Measurements from ENCODE around the gene DENND1A.

The DENND1A gene

DNA sequence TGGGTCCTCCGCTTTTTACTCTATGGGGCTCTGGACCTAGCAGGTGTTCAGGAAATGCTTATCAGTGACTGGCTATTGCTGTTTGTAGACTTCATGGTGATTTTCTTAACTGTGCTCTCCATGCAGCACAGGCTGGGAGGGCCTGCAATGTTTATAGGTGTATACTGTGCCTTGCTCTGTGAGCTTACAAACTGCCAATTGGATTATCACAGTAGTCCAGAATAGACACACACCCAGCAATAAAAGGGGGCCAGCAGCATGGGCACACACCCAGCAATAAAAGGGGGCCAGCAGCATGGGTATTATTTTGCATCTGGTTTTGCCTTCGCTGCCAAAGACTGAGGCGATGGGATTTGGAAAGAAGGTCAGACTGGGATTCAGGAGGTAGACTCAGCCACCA, 473.9 kb downstream of the DENND1A start:
- DNase-seq (ENCODE audit: extremely low read depth, low read depth), result no peak
- TF ChIP-seq, protein P1, sequence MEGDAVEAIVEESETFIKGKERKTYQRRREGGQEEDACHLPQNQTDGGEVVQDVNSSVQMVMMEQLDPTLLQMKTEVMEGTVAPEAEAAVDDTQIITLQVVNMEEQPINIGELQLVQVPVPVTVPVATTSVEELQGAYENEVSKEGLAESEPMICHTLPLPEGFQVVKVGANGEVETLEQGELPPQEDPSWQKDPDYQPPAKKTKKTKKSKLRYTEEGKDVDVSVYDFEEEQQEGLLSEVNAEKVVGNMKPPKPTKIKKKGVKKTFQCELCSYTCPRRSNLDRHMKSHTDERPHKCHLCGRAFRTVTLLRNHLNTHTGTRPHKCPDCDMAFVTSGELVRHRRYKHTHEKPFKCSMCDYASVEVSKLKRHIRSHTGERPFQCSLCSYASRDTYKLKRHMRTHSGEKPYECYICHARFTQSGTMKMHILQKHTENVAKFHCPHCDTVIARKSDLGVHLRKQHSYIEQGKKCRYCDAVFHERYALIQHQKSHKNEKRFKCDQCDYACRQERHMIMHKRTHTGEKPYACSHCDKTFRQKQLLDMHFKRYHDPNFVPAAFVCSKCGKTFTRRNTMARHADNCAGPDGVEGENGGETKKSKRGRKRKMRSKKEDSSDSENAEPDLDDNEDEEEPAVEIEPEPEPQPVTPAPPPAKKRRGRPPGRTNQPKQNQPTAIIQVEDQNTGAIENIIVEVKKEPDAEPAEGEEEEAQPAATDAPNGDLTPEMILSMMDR (IDR thresholded peaks at IDR 0.05; ENCODE audit: low read depth, low read length), result no peak

DNA sequence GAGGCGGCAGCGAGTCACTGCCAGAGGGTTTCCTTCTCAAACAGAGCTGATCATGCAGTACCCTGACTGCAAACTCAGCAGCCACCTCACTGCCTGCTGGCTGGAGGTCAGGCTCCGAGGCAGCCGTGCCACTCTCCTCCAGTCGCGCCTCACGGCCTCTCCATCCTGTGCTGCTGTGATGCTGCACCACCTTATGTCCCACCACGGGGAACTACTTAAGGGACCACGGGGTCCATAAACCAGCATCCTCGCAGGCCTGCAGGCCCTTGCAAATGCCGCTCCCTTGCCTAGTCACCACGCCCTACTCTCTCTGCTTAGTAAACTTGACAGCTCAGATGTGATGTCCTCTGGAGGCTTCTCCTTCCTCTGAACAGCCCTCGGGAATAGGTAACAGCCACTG, 474.7 kb downstream of the DENND1A start:
- TF ChIP-seq, protein P1 (IDR thresholded peaks at IDR 0.05; ENCODE audit: low read depth, low read length), result no peak
- DNase-seq (ENCODE audit: extremely low read depth, low read depth), result no peak

DNA sequence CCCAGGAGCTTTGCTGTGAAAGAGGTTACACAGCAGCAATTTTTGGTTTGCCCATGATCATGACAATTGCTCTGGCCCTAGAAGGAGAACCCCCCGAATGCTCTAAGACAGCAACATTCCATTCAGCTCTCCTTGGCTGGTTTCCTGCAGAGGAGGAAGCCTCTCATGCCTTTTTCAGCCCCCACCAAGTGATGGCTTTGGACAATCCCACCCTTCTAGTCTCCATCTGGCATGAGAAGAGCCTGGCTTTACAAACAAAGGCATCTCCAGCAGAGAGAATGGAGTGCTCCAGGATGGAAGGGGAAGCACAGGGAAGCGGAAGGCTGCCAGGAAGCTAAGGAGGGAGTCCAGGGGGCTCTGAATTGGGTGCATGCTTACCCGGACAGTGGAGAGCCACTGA, 475.6 kb downstream of the DENND1A start:
- no peak for DNase-seq (ENCODE audit: extremely low read depth, low read depth)
- TF ChIP-seq, protein P1 (IDR thresholded peaks at IDR 0.05; ENCODE audit: low read depth, low read length), result no peak

DNA sequence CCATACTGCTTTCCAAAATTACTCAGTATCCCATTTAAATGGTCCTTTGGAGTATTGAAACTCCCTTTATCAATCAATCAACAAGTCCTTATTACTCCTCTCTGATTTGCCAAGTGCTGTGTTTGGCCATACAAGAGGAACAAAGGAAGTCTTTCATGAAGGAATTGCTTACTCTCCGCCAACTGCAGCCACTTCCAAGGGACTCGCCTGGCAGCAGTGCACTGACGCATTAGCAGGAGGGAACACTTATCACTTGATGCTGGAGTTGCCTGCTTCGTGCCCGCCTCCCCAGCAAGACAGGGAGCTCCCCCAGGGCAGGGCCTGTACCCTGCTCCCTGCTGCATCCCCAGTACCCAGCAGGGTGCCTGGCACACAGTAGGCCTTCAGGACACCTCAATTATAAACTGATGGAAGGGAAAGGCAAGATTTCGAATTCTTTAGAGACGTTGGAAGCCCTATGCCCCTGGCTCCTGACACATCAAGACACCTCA, 476.1 kb downstream of the DENND1A start:
- TF ChIP-seq, protein P1 (IDR thresholded peaks at IDR 0.05; ENCODE audit: low read depth, low read length), result no peak
- no peak for DNase-seq (ENCODE audit: extremely low read depth, low read depth)

DNA sequence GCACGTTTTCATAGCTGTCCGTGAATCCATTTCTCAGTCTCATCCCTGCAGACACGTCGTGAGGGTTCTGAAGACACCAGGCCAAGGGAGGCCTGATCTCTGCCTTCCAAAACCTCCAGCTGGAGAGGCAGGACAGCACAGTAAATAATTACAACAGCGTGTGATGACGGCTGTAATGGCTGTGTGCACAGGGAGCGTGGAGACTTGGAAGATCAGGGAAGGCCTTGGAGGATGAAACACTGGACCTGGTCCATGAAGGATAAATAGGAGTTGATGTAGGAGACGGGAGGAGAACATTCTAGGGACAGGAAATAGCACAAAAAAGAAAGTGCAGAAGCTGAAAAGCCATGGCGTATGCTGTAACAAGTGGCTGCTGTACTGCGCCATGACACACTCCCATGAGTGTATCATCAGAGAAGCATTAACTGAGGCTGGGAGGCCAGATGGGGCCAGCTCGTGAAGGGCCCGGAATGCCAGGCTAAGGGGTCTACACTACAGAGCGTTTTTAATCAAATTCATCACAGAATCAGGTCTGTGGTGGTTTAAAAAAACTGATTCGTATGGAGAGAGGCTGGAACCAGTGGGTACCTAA, 476.8 kb downstream of the DENND1A start:
- TF ChIP-seq, protein P1 (IDR thresholded peaks at IDR 0.05; ENCODE audit: low read depth, low read length), result no peak
- DNase-seq (ENCODE audit: extremely low read depth, low read depth), result no peak

DNA sequence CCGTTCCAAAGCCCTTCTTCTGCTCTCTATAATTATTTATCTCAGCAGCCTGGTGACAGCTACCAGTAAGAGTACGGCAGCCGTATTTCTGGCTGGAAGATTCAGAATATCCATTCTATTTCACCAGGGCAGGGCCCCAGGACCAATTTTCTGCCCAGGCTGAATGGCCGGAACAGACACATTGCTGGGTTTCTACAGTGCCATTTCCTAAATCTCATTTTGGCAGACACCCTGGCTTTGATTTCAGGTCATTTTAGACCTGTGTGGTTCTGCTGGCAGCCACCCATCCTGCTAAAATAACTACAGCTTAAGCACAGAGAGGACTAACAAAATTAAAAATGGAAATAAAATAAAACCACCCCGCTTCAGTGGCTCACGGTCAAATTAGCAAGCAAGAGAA, 478.9 kb downstream of the DENND1A start:
- no peak for DNase-seq (ENCODE audit: extremely low read depth, low read depth)
- TF ChIP-seq, protein P1 (IDR thresholded peaks at IDR 0.05; ENCODE audit: low read depth, low read length), result no peak

DNA sequence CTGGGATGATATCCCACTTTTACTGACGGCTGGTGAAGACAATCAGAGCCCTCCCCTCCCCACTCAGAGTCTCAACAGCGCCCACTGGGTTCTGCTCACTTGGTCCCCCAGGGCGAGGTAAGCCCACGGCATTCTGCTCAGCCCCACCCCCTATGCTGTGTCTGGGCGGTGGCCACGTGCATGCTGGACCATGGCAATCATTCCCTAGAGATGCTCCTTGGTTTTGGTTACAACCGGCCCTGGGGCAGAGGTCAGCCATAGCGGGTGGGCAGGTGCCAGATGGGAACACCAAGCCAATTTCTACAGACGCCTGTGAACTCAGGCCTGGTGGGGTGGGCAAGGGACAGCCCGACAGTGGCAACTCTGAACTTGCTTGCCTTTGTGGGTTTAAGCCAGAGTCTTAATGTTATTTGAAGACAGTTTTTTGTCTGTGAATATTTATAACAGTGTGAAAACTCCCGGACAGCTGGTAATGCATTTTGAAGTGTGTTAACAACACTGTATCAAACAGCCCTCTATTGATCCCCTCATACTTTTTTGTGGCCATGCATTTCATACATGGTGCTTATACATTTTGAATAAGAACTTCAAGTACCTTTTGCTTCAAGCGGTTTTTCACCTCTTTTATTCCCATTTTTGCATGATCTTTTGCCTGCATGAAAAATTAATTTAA, 479.7 kb downstream of the DENND1A start:
- DNase-seq (ENCODE audit: extremely low read depth, low read depth), result no peak
- TF ChIP-seq, protein P1 (IDR thresholded peaks at IDR 0.05; ENCODE audit: low read depth, low read length), result no peak
